ENCODE measurements around the gene PCSK5. TPM values are rescaled to one million over a fixed set of nuclear protein-coding genes. Genes with fewer than 3 reads are reported as not detected.

Gene PCSK5
- polyA plus RNA-seq, 1 donor from 2014 or later, result 1.7 TPM

DNA sequence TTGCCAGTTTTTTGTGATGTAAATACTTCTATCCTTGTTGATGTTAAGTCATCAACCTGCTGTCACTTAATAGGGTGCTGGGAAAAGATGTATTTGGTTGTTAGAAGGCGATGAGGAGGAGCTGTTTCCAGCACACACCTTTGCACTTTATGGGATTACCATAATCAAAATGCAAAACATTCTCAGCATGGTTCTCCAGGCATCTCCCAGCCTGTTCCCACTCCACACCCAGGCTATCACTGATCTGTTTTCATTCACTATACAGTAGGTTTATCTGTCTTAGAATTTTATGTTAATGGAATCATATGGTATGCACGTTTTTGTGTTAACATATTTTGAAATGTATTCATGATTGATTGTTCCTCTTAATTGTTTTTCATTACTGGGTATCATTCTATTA lies 35.9 kb downstream of the PCSK5 start:
- Histone ChIP-seq H3K4me3 (ENCODE audit: low read length) (no peak overlapping the region), H3K79me2 (replicated peaks; ENCODE audit: insufficient read depth, low read length) (no peaks in the 10 kb centered on the region), H3K9me2 (ENCODE audit: insufficient read depth, low read length) (no peaks in the 10 kb centered on the region), H3K9me3 (ENCODE audit: low read length) (no peaks in the 10 kb centered on the region), H3K9ac (ENCODE audit: low read length) (no peak overlapping the region), H3K27ac (ENCODE audit: low read length) (no peak overlapping the region), H3K36me3 (ENCODE audit: insufficient read depth, low read length) (no peaks in the 10 kb centered on the region), H2AFZ (ENCODE audit: low read depth, low read length) (no peak overlapping the region), H3K4me2 (ENCODE audit: low read length) (no peak overlapping the region), H4K20me1 (ENCODE audit: insufficient read depth) (no peaks in the 10 kb centered on the region), H3K27me3 (ENCODE audit: insufficient read depth, low read depth, low read length) (no peaks in the 10 kb centered on the region), H3F3A (ENCODE audit: insufficient read depth, low read length, poor library complexity, severe bottlenecking) (no peaks in the 10 kb centered on the region)
- TF ChIP-seq EP300 (conservative IDR thresholded peaks at IDR 0.05; ENCODE audit: poor library complexity, severe bottlenecking) (no peak), RAD21 (conservative IDR thresholded peaks at IDR 0.05) (no peak), POLR2AphosphoS5 (IDR thresholded peaks at IDR 0.05) (no peak), MXI1 (conservative IDR thresholded peaks at IDR 0.05; ENCODE audit: poor library complexity, severe bottlenecking) (no peak), SMC3 (conservative IDR thresholded peaks at IDR 0.05; ENCODE audit: poor library complexity) (no peak), TAF1 (IDR thresholded peaks at IDR 0.05; ENCODE audit: low read depth) (no peak), EZH2 (IDR thresholded peaks at IDR 0.05; ENCODE audit: borderline replicate concordance, insufficient read depth, low read length, poor library complexity, severe bottlenecking) (no peak)
- TF ChIP-seq, protein P1, sequence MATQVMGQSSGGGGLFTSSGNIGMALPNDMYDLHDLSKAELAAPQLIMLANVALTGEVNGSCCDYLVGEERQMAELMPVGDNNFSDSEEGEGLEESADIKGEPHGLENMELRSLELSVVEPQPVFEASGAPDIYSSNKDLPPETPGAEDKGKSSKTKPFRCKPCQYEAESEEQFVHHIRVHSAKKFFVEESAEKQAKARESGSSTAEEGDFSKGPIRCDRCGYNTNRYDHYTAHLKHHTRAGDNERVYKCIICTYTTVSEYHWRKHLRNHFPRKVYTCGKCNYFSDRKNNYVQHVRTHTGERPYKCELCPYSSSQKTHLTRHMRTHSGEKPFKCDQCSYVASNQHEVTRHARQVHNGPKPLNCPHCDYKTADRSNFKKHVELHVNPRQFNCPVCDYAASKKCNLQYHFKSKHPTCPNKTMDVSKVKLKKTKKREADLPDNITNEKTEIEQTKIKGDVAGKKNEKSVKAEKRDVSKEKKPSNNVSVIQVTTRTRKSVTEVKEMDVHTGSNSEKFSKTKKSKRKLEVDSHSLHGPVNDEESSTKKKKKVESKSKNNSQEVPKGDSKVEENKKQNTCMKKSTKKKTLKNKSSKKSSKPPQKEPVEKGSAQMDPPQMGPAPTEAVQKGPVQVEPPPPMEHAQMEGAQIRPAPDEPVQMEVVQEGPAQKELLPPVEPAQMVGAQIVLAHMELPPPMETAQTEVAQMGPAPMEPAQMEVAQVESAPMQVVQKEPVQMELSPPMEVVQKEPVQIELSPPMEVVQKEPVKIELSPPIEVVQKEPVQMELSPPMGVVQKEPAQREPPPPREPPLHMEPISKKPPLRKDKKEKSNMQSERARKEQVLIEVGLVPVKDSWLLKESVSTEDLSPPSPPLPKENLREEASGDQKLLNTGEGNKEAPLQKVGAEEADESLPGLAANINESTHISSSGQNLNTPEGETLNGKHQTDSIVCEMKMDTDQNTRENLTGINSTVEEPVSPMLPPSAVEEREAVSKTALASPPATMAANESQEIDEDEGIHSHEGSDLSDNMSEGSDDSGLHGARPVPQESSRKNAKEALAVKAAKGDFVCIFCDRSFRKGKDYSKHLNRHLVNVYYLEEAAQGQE (IDR thresholded peaks at IDR 0.05; ENCODE audit: borderline replicate concordance), result no peak
- TF ChIP-seq, protein P2, sequence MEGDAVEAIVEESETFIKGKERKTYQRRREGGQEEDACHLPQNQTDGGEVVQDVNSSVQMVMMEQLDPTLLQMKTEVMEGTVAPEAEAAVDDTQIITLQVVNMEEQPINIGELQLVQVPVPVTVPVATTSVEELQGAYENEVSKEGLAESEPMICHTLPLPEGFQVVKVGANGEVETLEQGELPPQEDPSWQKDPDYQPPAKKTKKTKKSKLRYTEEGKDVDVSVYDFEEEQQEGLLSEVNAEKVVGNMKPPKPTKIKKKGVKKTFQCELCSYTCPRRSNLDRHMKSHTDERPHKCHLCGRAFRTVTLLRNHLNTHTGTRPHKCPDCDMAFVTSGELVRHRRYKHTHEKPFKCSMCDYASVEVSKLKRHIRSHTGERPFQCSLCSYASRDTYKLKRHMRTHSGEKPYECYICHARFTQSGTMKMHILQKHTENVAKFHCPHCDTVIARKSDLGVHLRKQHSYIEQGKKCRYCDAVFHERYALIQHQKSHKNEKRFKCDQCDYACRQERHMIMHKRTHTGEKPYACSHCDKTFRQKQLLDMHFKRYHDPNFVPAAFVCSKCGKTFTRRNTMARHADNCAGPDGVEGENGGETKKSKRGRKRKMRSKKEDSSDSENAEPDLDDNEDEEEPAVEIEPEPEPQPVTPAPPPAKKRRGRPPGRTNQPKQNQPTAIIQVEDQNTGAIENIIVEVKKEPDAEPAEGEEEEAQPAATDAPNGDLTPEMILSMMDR (IDR thresholded peaks at IDR 0.05; ENCODE audit: poor library complexity, severe bottlenecking), result no peak

DNA sequence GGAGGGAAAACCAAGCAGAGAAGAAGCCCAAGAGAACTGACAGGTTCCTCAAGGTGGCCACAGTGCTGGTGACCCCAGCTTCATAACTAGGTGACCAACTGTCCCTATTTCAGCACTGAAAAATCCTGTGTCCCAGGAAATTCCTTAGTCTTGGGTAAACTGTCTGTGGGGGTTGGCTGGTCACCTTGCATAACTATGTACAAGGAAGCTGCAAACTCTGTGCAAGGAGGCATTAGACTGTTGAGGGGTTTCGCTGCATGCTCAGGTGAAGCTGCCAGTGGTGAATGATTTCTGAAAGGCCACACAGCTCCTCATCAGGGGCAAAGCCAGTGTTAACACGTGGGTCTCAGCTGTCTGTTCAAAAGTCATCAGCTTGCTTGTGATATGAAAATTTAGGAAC lies 36.9 kb downstream of the PCSK5 start:
- H3K27me3 ChIP-seq (ENCODE audit: insufficient read depth, low read depth, low read length), result no peaks in the 10 kb centered on the region
- H3K9me2 ChIP-seq (ENCODE audit: insufficient read depth, low read length), result no peaks in the 10 kb centered on the region
- no peak overlapping the region for H3K9ac ChIP-seq (ENCODE audit: low read length)
- no peak overlapping the region for H3K4me3 ChIP-seq (ENCODE audit: low read length)
- H2AFZ ChIP-seq (ENCODE audit: low read depth, low read length), result no peak overlapping the region
- H3F3A ChIP-seq (ENCODE audit: insufficient read depth, low read length, poor library complexity, severe bottlenecking), result no peaks in the 10 kb centered on the region
- no peaks in the 10 kb centered on the region for H4K20me1 ChIP-seq (ENCODE audit: insufficient read depth)
- TF ChIP-seq EZH2 (IDR thresholded peaks at IDR 0.05; ENCODE audit: borderline replicate concordance, insufficient read depth, low read length, poor library complexity, severe bottlenecking), result no peak
- no peak for TF ChIP-seq EP300 (conservative IDR thresholded peaks at IDR 0.05; ENCODE audit: poor library complexity, severe bottlenecking)
- no peak for TF ChIP-seq RAD21 (conservative IDR thresholded peaks at IDR 0.05)
- TF ChIP-seq POLR2AphosphoS5 (IDR thresholded peaks at IDR 0.05), result no peak
- TF ChIP-seq MXI1 (conservative IDR thresholded peaks at IDR 0.05; ENCODE audit: poor library complexity, severe bottlenecking), result no peak
- TF ChIP-seq, protein P2 (IDR thresholded peaks at IDR 0.05; ENCODE audit: poor library complexity, severe bottlenecking), result no peak
- no peak for TF ChIP-seq SMC3 (conservative IDR thresholded peaks at IDR 0.05; ENCODE audit: poor library complexity)
- no peak for TF ChIP-seq TAF1 (IDR thresholded peaks at IDR 0.05; ENCODE audit: low read depth)
- TF ChIP-seq, protein P1 (IDR thresholded peaks at IDR 0.05; ENCODE audit: borderline replicate concordance), result no peak
- H3K36me3 ChIP-seq (ENCODE audit: insufficient read depth, low read length), result no peaks in the 10 kb centered on the region
- no peaks in the 10 kb centered on the region for H3K79me2 ChIP-seq (replicated peaks; ENCODE audit: insufficient read depth, low read length)
- no peak overlapping the region for H3K27ac ChIP-seq (ENCODE audit: low read length)
- H3K9me3 ChIP-seq (ENCODE audit: low read length), result no peaks in the 10 kb centered on the region
- no peak overlapping the region for H3K4me2 ChIP-seq (ENCODE audit: low read length)

All from neural cell (in vitro differentiated cells).